Breast epithelium (tissue), 3 donors: Measurements from ENCODE around the gene MESP1.

Experiments
- POLR2A ChIP-seq: fragments of 450-650 bp; IDR thresholded peaks from one replicate; pipeline ENCODE4 v1.6.1; 2016; ENCODE audit warnings: antibody characterized with exemption, mild to moderate bottlenecking, moderate library complexity
- TF ChIP-seq, protein P1 (sequence below), 3 donors: fragments of 450-650 bp; IDR thresholded peaks; one replicate each; pipeline ENCODE4 v1.5.1; 2016 to 2017; ENCODE audit warnings: antibody characterized with exemption in 3 of 3, mild to moderate bottlenecking in 3 of 3, moderate library complexity in 3 of 3

DNA sequence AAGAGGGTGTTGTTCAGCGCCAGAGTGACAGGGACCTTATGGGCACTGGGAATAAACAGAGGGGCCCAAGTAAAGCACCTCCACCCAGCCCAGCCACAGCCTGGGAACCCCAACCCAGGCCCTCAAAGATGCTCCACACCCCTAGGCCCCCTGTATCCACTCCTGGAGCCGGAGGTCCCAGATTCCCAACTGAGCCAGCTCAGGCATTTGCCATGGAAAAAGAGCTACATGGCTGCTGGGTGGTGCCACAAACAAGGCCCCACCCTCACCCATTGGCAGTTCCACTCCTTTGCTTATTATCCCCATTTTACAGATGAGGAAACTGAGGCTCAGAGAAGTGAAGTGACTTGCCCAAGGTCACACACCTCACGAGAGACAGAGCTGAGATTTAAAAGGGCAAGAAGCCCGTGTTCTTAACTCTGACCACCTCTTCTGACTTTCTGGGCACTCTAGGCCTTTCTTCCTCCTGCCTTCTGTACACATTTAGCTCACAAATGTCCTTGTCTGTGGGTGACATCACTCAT lies 46.7 kb upstream of the MESP1 start:
- TF ChIP-seq POLR2A, result no peak
- TF ChIP-seq, protein P1, sequence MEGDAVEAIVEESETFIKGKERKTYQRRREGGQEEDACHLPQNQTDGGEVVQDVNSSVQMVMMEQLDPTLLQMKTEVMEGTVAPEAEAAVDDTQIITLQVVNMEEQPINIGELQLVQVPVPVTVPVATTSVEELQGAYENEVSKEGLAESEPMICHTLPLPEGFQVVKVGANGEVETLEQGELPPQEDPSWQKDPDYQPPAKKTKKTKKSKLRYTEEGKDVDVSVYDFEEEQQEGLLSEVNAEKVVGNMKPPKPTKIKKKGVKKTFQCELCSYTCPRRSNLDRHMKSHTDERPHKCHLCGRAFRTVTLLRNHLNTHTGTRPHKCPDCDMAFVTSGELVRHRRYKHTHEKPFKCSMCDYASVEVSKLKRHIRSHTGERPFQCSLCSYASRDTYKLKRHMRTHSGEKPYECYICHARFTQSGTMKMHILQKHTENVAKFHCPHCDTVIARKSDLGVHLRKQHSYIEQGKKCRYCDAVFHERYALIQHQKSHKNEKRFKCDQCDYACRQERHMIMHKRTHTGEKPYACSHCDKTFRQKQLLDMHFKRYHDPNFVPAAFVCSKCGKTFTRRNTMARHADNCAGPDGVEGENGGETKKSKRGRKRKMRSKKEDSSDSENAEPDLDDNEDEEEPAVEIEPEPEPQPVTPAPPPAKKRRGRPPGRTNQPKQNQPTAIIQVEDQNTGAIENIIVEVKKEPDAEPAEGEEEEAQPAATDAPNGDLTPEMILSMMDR (IDR thresholded peaks at IDR 0.05), result no peak
